ENCODE measurements around the gene KCNJ16.
"Not testable (repeated sequence)": the region's sequence is repeated elsewhere in the genome, so short reads cannot be mapped to it uniquely, and the experiment has no call there.

The KCNJ16 gene

DNA sequence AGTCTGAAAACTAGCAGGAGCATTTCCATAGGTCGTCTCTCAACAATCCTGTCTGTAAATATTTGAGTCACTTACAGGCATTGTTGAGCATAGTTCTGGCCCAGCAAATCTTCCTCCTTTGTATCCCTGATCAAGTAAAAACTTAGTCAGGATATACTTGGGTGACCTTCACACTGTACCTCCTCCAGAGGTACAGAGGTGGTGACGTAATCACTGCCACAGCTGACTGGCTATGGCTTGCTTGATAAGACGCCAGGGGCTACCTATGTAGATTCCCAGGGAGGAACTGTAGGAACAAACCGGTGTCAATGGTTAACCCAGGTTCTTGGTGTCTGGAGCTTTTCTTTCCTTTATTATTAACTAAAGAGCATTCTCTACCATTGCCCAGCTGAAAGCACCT lies at the start of gene KCNJ16:
Gene KCNJ16, plus strand, starts transcription at position 270 of the 400 bp plus-strand sequence. CDS start 56,863 bp downstream, outside the sequence.
- no peak for DNase-seq (ENCODE audit: low spot score)

- no peak for DNase-seq (ENCODE audit: low spot score)
These were observed 46.6 kb upstream of the KCNJ16 start for GRCh38 chr17:70028397-70028796.

DNA sequence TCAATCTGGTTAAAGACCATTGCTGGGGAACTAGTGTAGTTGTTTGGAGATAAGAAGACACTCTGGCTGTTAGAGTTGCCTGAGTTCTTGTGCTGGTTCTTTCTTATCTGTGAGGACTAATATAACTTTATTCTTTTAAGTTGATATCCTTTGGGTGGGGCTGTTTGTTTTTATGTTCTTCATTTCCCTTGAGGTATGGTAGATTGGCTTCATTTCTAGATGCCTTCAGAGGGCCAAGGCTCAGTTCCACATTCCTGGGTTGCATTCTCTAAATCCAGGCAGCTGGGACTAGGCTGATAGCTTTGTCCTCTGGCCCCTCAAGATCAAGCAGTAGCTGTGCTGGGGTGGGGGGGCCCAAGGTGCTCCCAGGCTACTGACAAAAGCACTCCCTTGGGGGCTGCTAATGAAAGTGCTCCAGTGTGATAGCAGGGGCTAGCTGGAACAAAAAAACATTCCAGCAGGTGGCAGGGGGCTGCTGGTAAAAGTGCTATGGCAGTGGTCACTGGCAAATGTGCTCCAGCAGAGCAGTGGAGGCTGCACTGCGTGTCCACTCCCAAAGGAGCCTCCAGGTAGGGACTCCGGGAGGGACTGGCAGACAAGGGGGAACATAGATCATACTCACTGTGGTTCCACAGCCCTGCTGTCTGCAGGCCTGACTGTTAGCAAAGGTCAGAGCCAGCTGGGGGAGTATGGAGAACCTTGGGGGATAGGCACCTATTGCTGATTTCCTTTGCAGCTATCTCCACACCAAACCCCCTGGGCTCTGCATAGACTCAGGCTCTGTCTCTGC lies 45.9 kb upstream of the KCNJ16 start:
- DNase-seq (ENCODE audit: low spot score), result no peak

DNA sequence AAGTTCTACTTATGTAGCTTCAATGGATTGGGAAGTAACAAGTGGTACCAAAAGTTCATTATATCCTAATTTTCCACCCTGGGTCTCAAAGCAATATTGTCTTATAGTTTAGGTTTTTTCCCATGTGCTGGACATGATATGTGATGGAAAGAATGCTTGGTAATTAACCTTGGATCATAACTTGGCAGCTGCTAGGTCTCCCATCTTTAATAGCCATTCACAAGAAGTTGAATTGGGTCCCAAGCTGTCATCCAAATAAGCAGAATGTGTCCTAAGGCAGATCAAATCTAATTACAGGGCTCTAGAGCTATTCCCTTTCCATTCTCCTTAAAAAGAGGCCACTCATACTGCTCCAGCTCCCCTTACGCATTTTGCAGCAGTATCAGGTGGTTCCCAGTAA lies 44.7 kb upstream of the KCNJ16 start:
- no peak for DNase-seq (ENCODE audit: low spot score)

DNA sequence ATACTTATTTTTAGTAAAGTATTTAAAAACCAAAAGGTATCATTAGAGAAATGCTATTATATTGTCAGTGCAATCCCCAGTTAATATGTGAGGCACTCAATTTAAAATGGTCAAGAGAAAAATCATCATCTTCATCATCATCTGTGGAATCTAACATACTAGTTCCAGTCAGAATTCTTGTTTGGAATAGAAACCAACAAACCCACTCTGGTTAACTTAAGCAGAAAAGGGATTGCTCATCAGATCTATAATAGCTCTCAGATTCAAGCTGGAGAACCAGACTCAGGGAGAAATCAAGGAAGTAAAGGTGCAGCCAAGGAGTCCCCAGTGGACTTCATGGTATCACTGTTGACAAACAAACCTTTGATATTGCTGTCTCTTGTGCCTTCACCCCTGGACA lies 43.7 kb upstream of the KCNJ16 start:
- no peak for DNase-seq (ENCODE audit: low spot score)

DNA sequence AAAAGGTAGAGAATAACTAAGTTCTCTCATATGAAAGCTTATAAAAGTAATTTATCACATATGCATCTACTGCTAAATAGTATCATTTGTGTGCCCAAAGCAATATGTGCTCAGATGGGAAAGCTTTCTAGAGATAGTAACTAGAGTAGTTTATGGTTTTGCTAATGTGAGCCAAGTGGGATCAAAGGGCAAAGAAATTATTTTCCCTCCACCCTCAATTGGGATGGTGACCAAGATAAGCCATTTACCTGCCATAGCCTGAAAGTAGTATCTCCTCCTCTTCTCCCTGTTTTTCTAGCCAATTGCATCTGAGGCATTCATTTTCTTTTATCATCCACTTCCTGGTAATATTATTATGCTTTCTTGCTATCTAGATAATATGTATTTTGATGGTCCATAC lies 41.9 kb upstream of the KCNJ16 start:
- peak; percentile 2 for DNase-seq (ENCODE audit: low spot score)

DNA sequence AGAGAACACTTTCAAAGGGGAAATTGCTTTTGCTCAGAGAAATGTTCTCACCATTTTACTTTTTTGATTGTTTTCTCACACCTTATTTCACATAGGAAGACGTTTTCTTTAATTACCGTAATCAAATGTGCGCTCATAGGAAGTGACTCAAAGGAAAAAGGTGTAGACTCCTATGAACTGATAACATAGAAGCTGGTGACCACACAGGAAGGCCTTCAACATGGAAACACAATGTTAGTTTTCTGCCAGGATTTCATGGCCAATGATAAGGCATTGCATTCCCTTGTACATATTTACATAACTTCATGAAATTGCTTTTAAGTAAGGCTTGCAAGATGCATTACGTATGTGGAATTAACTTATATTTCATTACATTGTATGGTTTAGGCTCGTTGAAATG lies 40.9 kb upstream of the KCNJ16 start:
- no peak for DNase-seq (ENCODE audit: low spot score)

- no peak for DNase-seq (ENCODE audit: low spot score)
These were observed 37.5 kb upstream of the KCNJ16 start for GRCh38 chr17:70037498-70037897.

DNA sequence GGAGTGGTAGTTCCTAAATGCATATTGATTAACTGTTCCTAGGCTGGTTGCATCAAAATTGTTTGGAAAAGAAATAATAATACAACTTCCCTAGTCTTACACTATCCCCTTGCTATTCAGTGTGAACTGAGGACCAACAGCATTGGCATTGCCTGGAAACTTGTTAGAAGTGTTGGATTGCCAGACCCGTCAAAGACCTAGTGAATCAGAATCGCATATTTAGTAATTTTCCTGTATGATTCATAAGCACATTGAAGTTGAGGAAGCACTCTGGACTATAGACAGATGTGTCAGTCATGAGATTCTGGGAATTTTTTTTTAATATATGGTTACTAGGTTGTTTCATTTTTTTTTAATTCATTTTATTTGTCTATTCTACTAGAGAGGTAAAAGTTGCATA lies 34.7 kb upstream of the KCNJ16 start:
- no peak for DNase-seq (ENCODE audit: low spot score)

- no peak for DNase-seq (ENCODE audit: low spot score)
These were observed 34.0 kb upstream of the KCNJ16 start for GRCh38 chr17:70041061-70041460.

DNA sequence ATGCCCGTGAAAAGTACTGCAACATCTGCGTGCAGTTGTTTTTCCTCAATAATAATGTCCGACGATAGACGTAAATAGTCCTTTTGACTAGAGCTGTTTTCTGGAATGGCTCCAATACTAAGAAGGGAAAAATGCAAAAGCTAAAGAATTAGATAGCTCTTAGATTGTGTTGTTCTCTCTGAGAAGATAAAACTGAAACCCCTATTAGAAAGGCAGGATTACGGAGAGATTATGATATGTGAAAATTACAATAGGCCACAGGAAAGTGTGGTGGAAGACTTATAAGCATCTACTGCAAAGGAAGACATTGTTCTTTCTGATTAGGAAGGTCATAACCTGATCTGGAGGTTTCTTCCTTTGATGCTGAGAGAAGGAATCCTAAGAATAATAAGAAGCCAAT lies 33.5 kb upstream of the KCNJ16 start:
- DNase-seq (ENCODE audit: low spot score), result no peak

GRCh38 chr17:70045780-70046179 lies 29.2 kb upstream of the KCNJ16 start:
- not testable (repeated sequence) for DNase-seq (ENCODE audit: low spot score)

DNA sequence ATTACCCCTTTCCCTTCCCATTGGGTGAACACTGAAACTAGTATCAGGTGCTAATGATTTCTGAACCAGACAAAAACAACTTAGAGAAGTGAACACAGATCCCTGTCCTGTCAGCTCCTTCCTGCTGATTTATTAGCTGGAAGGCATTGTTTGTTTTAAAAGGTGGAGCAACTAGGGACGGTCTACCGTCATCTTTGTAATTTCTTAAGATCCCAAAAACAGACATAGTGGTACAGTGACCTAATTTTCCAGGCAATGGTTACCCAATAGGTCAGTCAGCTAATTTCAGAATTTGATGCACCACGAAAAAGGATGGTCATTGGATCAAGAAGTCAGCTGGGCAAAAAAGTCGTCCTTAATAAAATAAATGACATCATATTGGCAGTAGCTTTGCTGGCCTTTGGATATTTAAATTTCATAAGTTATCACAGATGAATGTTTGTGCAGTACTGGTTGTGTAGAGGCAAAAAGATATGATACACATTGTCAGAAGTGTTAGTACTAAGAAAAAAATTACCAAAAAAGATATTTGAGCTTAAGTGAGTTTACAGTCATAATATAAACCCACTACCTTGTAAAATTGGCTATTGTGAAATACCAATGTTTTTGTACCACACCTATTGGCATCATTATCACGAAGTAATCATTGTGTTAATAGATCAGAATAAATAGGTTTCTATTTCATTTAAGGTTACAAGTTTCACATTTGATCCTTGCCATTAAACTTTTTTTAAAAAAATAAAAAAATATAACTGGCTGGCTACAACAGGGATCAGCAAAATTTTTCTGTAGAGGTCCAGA lies 27.2 kb upstream of the KCNJ16 start:
- no peak for DNase-seq (ENCODE audit: low spot score)

DNA sequence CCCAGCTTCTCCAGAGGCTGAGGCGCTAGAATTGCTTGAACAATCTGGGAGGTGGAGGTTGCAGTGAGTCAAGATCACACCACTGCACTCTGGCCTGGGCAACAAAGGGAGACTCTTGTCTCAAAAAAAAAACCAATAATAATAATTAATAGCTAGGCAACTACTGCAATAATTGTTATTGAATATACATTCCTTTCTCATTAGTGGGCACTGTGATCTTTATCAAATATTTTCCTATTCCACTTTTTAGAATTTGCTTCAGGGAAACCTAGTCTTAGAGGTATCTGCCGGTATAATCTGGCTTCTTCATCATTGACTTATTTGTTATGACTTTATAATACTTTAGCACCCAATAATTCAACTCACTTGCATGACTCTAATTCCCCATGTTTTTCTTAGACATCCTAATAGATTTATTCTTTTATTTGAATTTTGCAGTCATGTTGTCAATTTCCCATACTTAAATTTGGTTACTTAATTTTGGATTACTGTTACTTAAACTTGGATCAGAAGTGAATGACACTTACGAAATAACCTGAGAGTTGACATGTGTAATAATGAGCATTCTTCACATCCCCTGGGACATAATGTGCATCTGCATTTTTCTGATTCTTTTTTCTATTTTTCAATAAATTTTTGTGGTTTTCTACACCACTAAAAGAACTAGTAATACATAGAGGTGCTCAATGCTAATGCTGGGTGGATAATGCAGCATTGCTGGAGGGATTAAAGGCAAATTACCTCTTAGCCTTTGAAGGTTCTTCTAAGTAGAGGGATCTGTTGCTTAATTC lies 25.0 kb upstream of the KCNJ16 start:
- DNase-seq (ENCODE audit: low spot score), result no peak

DNA sequence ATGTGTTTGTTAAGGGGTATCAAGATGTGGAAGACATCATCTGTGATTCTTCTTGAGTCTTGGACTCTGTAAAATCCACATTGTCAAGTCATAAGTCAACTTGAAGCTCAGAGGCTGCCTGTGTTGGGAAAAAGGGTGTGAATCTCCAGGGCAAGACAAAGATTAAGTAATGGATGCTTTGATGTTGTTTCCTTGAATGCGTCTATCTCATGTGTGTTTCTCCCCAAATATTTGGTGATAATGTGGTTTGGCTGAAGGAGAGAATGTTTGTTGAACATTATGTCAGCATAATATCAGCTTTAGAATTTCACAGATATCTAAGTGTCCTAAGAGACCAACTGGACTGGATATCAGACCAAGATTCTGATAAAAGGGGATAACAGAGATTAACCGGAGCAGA lies 24.1 kb upstream of the KCNJ16 start:
- DNase-seq (ENCODE audit: low spot score), result no peak

DNA sequence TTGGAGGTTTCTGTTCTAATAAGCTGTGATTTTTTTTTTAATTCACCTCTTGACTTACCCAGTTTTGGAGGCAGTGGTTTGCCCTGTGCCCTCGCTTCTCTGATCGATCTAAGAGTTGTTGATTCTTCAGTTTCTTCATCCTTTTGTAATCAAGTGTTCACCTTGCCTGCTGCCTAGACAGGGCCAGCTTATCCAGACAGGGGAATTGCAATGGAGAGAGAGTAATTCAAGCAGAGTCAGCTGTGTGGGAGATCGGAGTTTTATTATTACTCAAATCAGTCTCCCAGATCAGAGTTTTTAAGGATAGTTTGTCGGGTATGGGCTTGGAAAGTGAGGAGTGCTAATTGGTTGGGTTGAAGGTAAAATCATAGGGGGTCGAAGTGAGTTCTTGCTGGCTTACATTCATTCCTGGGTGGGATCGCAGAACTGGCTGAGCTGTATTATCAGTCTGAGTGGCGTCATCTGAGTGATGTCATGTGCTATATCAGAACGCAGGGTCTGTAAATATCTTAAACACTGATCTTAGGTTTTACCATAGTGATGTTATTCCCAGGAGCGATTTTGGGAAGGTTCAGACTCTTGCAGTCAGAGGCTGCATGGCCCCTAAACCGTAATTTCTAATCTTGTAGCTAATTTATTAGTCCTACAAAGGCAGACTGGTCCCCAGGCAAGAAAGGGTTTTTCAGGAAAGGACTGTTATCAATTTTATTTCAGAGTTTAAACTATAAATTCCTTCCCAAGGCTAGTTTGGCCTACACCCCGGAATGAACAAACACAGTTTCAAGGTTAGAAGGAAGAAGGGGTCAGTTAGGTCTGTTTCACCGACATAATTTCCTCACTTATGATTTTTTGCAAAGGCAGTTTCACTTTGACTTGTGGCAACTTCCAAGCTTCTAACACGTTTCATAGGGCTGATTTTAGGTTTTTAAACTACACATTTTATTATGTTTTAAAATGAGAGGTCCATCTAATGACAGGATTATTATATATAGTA lies 21.5 kb upstream of the KCNJ16 start:
- no peak for DNase-seq (ENCODE audit: low spot score)

GRCh38 chr17:70055000-70055399 lies 20.0 kb upstream of the KCNJ16 start:
- DNase-seq (ENCODE audit: low spot score), result no peak

GRCh38 chr17:70059071-70059470 lies 16.0 kb upstream of the KCNJ16 start:
- DNase-seq (ENCODE audit: low spot score), result no peak

DNA sequence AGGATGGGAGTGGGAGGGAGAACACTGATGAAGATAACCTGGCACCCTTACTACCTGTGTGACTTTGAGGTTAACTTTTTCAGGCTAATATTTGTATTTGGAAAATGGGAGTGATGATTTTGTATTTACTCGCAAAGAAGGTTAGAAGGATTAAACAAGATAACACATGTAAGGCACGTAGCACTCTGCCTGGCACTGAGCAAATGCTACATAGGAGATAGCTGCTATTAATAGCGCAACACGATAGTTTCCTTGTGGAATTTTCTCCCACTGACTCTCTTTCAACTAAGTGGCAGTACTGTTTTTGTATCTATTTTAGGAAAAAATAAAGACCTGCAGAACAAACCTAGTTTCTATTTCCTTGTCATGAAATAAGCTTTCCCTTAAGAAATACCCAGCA lies 15.4 kb upstream of the KCNJ16 start:
- no peak for DNase-seq (ENCODE audit: low spot score)

DNA sequence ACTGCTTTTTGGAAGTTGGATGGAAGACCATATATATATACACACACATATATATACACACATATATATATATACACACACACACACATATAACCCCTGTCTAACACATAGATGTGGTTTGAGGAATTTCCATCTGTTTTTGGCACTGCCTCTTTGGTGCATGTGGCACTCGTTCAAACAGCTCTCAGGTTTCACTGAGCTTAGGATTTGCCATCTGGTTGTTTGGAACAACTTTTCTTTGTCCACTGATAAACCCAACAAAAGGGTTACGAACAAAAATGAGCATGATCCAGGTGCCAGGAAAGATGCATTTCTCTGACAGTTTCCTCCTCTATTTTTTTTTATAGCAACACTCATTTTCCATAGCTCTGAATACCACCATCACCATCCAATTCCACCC lies 14.6 kb upstream of the KCNJ16 start:
- DNase-seq (ENCODE audit: low spot score), result no peak

DNA sequence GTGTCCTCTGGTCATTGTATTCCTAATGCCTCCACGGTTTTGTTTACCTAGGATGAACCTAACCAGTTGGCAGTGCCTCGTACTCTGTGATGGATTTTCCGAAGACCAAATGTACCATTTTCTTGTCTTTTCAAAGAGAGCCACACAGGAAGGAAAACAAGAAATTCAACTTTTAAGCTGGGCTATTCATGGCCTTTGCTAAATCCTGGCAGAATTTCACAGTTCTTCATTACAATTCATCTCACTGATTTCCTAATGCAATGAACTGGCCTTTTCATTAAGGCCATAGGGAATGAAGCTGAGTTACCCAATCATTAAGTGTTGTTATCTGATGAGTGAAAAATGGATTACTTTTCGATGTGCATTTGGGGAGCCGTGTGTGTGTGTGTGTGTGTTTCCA lies 7.9 kb upstream of the KCNJ16 start:
- DNase-seq (ENCODE audit: low spot score), result no peak

Data from SW480 (cell line).